OCI-LY1 (cell line): ENCODE data around the gene DUOXA1.

ENCODE experiments used
- CTCF ChIP-seq: fragments of 200-600 bp; sonication (generic), shearing (Covaris generic); IDR thresholded peaks from 2 replicates; pipeline ENCODE4 v1.5.1; 2017; ENCODE audit warnings: mild to moderate bottlenecking, antibody characterized with exemption, low read length, moderate library complexity, mixed read lengths
- EZH2 ChIP-seq: fragments of 200-600 bp; sonication (generic), shearing (Covaris generic); IDR thresholded peaks from 2 replicates; pipeline ENCODE4 v1.8.0; 2017; ENCODE audit warnings: borderline replicate concordance, mixed run types, mild to moderate bottlenecking, antibody characterized with exemption, low read length, moderate library complexity, mixed read lengths

- no peak for TF ChIP-seq CTCF
- TF ChIP-seq EZH2: no peak
Observed at GRCh38 chr15:45156744-45157455, 27.2 kb upstream of the DUOXA1 start.
